DND-41 (cell line): ENCODE results near the gene PLEKHA7.

ENCODE experiments used
- ATAC-seq: fragments of 200-7000 bp; cut with Tn5 transposase; 3 replicates; pipeline ENCODE4 v1.9.1; 2021; ENCODE audit warnings: low read depth; ENCODE audit not compliant: insufficient read depth
- DNase-seq: peaks from one replicate; pipeline ENCODE4 v3.0.0-alpha.2; 2020
- H2AFZ ChIP-seq: 2 replicates; pipeline ENCODE4 v1.6.0; 2012; ENCODE audit warnings: low read depth, low read length
- H3K27ac ChIP-seq: 2 replicates; pipeline ENCODE4 v1.5.1; 2012; ENCODE audit warnings: low read length, inconsistent platforms
- H3K27me3 ChIP-seq: fragments of 200-600 bp; sonication (generic); 2 replicates; pipeline ENCODE4 v1.6.0; 2012; ENCODE audit warnings: low read length, mild to moderate bottlenecking, inconsistent platforms; ENCODE audit not compliant: insufficient read depth, poor library complexity
- H3K36me3 ChIP-seq: 2 replicates; pipeline ENCODE4 v1.5.1; 2012; ENCODE audit warnings: low read length, inconsistent platforms; ENCODE audit not compliant: insufficient read depth
- H3K4me1 ChIP-seq: 2 replicates; pipeline ENCODE4 v1.5.1; 2012; ENCODE audit warnings: mild to moderate bottlenecking, low read length; ENCODE audit not compliant: insufficient read depth
- H3K4me2 ChIP-seq: 2 replicates; pipeline ENCODE4 v1.6.0; 2012; ENCODE audit warnings: mild to moderate bottlenecking, moderate library complexity, low read length, inconsistent platforms; ENCODE audit not compliant: insufficient read depth
- H3K4me3 ChIP-seq, 2 experiments: fragments of 200-600 bp in 1 of 2; shearing (Covaris generic) in 1 of 2; 2 replicates each; pipeline ENCODE4 v1.5.1; 2012 to 2016; ENCODE audit warnings: inconsistent platforms in 2 of 2, low read length in 2 of 2, mild to moderate bottlenecking in 2 of 2, low read depth in 1 of 2, moderate library complexity in 1 of 2
- H3K79me2 ChIP-seq: 2 replicates; pipeline ENCODE4 v1.6.0; 2012; ENCODE audit warnings: low read length, inconsistent platforms; ENCODE audit not compliant: insufficient read depth
- H3K9ac ChIP-seq: 2 replicates; pipeline ENCODE4 v1.6.0; 2012; ENCODE audit warnings: low read depth, mild to moderate bottlenecking, inconsistent platforms, low read length, moderate library complexity
- H3K9me3 ChIP-seq: 2 replicates; pipeline ENCODE4 v1.5.1; 2012; ENCODE audit warnings: low read length, moderate library complexity, mild to moderate bottlenecking, inconsistent platforms; ENCODE audit not compliant: insufficient read depth, severe bottlenecking
- H4K20me1 ChIP-seq: 2 replicates; pipeline ENCODE4 v1.6.0; 2012; ENCODE audit warnings: low read length; ENCODE audit not compliant: insufficient read depth
- EZH2 ChIP-seq: IDR thresholded peaks from 3 replicates; pipeline ENCODE4 v1.6.1; 2012; ENCODE audit warnings: borderline replicate concordance, low read depth, mild to moderate bottlenecking, moderate library complexity, low read length, inconsistent platforms; ENCODE audit not compliant: severe bottlenecking
- TF ChIP-seq, protein P1 (sequence below): IDR thresholded peaks from 2 replicates; pipeline ENCODE4 v1.5.1; 2012; ENCODE audit warnings: borderline replicate concordance, low read length, moderate library complexity, mild to moderate bottlenecking; ENCODE audit not compliant: poor library complexity, severe bottlenecking; ENCODE audit errors: extremely low read depth

The PLEKHA7 gene

DNA sequence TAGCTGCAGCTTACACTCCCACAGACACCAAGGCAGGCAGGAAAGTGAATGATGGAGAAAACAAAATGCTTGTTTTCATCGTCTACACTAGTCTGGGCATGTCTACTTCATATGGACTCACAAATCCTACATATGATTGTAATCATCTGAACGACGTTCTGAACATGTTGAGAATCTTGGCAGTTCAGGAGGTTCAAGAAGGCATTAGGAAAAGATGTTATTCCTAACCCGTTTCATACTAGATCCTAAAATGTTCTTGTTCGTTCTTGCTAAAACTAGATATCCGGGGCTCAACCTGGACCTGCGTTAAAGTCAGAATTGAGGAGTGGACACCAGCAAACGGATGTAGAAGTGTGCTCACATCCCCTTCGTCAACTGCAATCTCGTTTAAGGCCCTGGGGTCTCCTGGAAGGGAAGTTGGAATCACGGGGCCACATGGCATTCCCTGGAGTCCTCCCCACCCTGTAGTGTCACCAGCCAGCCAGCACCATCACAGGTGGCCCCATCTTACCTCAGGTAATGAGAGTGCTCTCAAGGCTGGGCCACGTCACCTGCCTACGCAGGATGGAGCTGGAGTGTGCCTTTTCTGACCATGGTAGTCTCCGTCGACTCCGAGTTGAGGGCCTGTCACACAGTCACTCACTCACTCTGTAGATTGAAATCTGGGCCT is 238.5 kb downstream of the PLEKHA7 start:
- Histone ChIP-seq H3K4me1 (no peaks in the 10 kb centered on the region), H3K4me3 (no peak overlapping the region), H3K79me2 (no peaks in the 10 kb centered on the region), H3K27ac (no peak overlapping the region), H2AFZ (no peak overlapping the region), H3K4me2 (no peak overlapping the region), H3K9me3 (no peaks in the 10 kb centered on the region), H3K36me3 (no peaks in the 10 kb centered on the region), H3K27me3 (peaks cover 17% of the 10 kb centered on the region), H4K20me1 (no peaks in the 10 kb centered on the region), H3K9ac (no peak overlapping the region)
- TF ChIP-seq, protein P1, sequence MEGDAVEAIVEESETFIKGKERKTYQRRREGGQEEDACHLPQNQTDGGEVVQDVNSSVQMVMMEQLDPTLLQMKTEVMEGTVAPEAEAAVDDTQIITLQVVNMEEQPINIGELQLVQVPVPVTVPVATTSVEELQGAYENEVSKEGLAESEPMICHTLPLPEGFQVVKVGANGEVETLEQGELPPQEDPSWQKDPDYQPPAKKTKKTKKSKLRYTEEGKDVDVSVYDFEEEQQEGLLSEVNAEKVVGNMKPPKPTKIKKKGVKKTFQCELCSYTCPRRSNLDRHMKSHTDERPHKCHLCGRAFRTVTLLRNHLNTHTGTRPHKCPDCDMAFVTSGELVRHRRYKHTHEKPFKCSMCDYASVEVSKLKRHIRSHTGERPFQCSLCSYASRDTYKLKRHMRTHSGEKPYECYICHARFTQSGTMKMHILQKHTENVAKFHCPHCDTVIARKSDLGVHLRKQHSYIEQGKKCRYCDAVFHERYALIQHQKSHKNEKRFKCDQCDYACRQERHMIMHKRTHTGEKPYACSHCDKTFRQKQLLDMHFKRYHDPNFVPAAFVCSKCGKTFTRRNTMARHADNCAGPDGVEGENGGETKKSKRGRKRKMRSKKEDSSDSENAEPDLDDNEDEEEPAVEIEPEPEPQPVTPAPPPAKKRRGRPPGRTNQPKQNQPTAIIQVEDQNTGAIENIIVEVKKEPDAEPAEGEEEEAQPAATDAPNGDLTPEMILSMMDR, result no peak
- TF ChIP-seq EZH2, result no peak
- no peak for DNase-seq
- no peak for ATAC-seq

DNA sequence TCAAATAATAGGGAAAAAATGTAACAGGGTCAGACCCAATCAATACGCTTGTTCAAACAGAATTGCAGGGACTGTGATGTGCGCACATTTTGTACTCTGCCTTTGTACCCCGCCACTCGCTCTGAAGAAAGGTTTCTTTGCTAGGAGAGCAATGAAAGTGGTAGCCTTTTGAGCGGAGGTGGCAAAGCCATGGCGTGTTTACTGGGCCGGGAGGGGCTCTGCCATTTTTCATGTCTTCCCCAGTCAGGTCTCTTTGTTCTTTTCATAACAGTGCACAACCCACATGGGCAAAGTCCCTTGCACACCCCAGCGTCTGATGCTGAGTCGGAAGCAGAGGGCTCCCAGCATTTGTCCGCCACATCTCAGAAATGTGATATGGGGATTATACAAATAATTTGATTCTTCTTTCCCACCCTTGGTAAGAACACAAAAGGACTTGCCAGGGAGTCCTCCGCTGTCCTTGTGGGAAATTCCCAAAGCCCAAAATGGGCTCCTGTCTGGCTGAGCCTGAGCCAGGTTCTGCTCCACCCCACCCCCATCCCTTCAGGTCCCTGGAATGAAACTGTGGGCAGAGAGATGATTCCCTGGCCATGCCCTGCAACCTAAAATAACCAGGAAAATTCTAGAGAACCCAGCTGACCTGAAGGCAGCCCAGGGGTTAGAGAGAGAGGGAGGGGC is 239.1 kb downstream of the PLEKHA7 start:
- Histone ChIP-seq H3K79me2 (no peaks in the 10 kb centered on the region), H3K4me2 (no peak overlapping the region), H3K27ac (no peak overlapping the region), H3K4me1 (no peaks in the 10 kb centered on the region), H3K36me3 (no peaks in the 10 kb centered on the region), H2AFZ (no peak overlapping the region), H4K20me1 (no peaks in the 10 kb centered on the region), H3K9me3 (no peaks in the 10 kb centered on the region), H3K27me3 (peaks cover 19% of the 10 kb centered on the region), H3K9ac (no peak overlapping the region), H3K4me3 (no peak overlapping the region)
- ATAC-seq (no peak), DNase-seq (no peak)
- TF ChIP-seq, protein P1, result no peak
- no peak for TF ChIP-seq EZH2

DNA sequence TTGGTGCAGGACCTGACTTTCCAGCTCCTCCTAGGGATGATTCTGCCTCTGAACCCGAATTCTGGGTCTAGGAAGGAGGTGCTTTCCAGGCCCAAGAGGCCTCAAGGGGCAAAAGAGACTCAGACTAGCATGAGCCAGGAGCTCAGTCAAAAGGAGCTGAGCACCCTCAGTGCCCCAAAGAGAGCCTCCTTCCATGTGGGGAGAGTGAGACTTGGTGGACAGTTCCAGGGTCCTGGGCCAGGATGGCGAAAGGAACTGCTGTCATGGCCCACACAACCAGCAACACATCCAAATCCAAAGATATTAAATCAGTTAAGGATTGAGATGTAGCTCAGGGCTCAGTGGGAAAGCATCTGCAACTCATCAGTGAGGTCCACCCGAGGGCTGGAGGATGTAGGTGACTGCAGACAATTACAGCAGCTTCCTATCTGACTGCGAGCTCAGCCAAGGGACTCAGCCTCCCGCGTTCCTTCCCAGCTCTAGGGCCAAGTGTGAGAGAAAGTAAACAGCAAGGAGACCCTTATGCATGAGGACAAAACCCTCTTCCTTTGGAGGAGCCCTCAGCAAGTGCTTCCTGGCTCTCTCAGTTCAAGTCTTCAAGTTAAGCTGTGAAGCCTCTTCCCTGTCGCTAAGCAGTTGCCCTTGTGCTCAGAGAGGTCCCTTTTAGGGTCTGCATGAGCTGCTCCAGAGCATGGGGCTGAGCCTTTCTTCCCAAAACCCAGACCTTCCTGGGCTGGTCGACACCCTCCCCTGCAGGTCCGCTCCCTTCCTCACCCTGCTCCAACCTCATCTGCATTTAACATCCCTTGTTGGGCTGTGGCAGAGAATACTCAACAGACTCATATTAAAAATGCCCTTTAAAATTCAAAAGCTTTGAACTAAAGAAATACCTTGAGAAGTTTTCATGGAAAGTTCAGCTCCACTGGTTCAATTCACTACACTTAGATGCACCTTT is 240.0 kb downstream of the PLEKHA7 start:
- H3K79me2 ChIP-seq, result no peaks in the 10 kb centered on the region
- H3K9me3 ChIP-seq, result no peaks in the 10 kb centered on the region
- no peaks in the 10 kb centered on the region for H3K4me1 ChIP-seq
- H3K27ac ChIP-seq, result no peak overlapping the region
- H3K4me2 ChIP-seq, result no peak overlapping the region
- ATAC-seq, result no peak
- peaks cover 26% of the 10 kb centered on the region for H3K27me3 ChIP-seq
- DNase-seq, result no peak
- H3K4me3 ChIP-seq, result no peak overlapping the region
- TF ChIP-seq EZH2, result no peak
- TF ChIP-seq, protein P1, result no peak
- H2AFZ ChIP-seq, result no peak overlapping the region
- no peaks in the 10 kb centered on the region for H4K20me1 ChIP-seq
- no peak overlapping the region for H3K9ac ChIP-seq
- no peaks in the 10 kb centered on the region for H3K36me3 ChIP-seq
